CD4-positive, alpha-beta T cell treated with Interleukin-6 for 4 hours (primary cell): ENCODE data around the gene FTSJ1.
A peak's percentile ranks its signal among the peaks of the same experiment; 100 is the strongest.
"Not testable (repeated sequence)": the region's sequence is repeated elsewhere in the genome, so short reads cannot be mapped to it uniquely, and the experiment has no call there.

Experiments used
- DNase-seq: peaks from one replicate; pipeline ENCODE4 v3.0.0-alpha.2; 2020; ENCODE audit warnings: mixed read lengths

Gene FTSJ1

GRCh38 chrX:48475774-48476577 lies at the start of gene FTSJ1:
TSS of gene FTSJ1 (plus strand) at chrX:48476199. CDS start at chrX:48478048, 1,849 bp downstream.
- peak; percentile 90 for DNase-seq

DNA sequence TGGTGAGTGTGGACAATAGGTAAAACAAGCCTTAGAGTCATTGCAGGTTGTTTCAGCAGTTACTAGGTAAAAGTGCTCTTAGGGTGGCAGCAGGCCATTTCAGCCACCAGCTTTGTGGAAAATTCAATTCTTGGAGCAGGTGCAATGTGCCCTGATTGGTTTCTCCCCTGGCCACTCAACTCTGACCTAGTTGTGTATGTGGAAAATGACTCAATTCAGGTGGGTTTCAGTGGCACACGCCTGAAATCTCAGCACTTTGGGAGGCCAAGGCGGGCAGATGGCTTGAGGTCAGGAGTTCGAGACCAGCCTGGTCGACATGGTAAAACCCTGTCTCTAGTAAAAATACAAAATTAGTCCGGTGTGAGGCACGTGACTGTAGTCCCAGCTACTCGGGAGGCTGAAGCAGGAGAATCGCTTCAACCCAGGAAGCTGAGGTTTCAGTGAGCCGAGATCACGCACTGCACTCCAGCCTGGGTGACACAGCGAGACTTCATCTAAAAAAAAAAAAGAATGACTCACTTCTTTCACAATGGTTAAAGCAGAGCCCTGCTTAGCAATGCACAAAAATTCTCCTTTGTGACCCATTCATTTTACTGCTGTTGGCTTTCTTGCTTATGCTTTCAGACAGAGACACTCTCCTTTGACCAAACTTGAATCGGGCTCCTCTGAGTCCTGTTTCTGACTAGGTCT lies 48.8 kb upstream of the FTSJ1 start:
- not testable (repeated sequence) for DNase-seq

DNA sequence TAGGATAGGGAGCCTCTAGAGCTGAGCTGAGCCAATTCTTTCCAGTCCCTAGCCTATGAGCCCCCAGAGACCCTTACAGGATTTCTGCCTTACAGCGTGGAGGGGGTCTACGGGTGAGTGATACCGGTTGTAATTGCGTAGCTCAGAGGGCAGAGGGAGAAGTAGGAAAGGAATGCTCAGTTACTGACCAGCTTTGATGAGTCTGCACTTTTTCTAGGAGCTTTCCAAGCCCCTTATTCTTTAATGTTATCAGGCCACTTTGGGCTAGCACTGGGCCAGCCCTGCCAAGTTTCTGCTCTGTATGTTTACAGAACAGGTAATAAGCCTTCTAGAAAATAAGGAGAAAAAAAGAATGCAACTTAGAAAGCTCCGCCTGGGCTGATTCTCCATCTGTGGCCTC lies 46.4 kb upstream of the FTSJ1 start:
- not testable (repeated sequence) for DNase-seq

GRCh38 chrX:48430166-48430565 lies 45.8 kb upstream of the FTSJ1 start:
- not testable (repeated sequence) for DNase-seq

DNA sequence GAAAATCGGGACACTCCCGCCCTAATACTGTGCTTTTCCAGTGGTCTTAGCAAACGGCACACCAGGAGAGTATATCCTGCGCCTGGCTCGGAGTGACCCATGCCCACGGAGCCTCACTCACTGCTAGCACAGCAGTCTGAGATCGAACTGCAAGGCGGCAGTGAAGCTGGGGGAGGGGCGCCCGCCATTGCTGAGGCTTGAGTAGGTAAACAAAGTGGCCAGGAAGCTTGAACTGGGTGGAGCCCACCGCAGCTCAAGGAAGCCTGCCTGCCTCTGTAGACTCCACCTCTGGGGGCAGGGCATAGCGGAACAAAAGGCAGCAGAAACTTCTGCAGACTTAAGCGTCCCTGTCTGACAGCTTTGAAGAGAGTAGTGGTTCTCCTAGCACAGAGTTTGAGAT lies 42.3 kb upstream of the FTSJ1 start:
- DNase-seq = not testable (repeated sequence)

DNA sequence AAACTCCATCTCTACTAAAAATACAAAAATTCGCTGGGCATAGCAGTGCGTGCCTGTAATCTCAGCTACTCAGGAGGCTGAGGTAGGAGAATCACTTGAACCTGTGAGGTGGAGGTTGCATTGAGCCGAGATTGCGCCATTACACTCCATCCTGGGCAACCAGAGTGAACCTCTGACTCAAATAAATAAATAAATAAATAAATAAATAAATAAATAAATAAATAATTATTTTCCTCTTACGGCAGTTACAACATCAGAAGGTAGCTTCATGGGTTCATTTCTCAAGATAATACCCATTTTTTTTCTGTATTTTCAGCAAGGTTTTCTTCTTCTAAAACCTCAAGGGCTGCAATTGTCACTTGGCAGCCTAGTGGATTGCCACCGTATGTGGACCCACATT lies 28.8 kb upstream of the FTSJ1 start:
- not testable (repeated sequence) for DNase-seq

- DNase-seq = no peak
Measured at GRCh38 chrX:48450076-48450475, 25.9 kb upstream of the FTSJ1 start.

DNA sequence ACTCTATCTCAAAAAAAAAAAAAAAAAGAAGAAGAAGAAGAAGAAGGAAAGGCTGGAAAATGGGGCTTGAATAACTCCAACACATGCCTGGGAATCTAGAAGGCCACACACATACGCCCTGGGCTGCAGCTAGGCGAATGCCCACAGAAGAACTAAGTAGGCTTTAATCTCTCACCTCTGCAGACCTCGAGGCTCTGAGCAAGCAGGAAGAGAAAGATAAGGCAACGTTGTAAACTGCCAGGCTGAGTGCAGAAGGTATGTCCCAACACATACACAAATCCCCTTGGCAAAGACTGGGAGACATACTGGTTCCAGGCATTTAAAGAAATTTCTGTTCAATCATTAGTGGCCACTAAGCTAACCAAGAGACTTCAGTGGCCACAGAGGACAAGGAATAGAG lies 24.3 kb upstream of the FTSJ1 start:
- DNase-seq = no peak

DNA sequence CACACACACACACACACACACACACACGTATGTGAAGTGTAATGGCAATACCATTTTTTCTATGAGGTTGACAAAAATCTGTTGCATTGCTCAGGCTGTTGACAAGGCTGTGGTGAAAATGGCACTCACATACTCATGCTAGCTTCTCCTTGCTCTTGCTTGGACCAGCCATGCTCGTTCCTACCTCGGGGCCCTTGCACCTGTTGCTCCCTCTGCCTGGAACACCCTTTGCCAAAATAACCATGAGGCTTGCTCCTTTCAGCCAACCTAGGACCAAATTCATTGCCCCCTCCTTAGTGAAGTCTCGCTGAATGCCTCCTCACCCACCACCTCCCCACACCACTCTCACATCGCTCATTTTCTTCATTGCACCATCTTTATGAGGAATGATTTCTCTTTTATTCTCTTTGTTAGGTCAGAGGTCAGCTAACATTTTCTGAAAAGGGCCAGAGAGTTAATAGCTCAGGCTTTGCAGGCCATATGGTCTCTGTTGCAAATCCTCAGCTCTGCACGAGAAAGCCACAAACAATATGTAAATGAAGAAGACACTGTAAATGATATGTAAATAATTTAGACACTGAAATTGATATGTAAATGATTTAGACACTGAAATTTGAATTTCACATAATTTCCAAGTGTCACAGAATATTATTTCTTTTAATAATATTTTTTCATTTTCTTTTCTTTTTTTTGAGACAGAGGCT lies 19.2 kb upstream of the FTSJ1 start:
- DNase-seq = no peak

- DNase-seq = no peak
Measured at GRCh38 chrX:48458711-48459110, 17.3 kb upstream of the FTSJ1 start.

DNA sequence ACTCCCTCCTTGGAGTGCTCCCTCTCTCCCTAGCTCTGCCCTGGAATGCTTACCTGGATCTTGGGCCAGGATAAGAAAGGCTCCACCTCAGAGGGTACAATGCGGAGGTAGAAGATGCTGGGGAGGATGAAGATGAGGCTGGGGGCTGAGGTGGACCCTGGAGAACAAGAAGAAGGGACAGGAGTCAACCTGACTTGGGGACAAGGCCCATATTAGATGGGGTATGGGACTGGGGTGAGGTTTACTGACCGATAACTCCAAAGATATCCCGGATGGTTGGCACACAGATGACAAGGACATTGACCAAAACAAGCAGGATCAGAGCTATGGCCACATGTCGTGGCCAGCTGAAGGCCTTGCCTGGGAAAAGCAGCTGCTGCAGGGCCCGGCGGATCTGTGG lies 16.5 kb upstream of the FTSJ1 start:
- DNase-seq = no peak

DNA sequence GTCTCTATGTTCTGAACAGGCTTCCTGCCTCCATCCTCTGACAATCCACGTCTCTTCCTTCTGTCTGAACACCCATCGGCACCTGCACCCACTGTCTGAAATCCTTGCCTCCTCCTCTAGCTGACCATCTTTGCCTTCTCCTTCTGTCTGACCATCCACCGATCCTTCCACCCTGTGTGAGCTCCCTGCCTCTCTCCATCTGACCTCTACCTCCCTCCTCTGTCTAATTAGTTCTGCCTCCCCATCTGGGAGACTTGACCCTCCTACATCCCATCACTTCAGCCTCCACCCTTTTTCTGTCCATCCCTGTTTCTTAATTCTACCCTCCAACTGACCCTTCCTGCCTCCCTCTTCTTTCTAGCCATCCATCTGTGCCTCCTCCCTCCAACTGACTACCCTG lies 16.0 kb upstream of the FTSJ1 start:
- DNase-seq = no peak

DNA sequence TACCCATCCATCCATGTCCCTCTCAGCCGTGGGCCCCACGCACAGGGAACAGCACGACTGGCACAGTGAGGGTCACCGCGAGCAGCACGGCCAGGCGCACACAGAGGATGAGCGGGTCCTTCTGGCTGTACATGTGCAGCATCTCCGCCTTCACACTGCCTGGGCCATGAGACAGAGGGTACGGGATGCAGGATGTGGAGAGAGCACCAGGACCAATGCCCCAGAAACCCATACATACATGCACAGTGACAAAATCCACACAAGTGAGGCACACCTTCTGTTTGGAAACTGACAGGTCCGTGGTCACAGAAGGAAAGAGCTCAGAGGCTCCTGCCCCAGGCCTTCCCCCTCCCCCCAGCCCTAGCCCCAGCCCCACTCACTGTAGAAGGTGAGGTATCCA lies 15.4 kb upstream of the FTSJ1 start:
- no peak for DNase-seq

DNA sequence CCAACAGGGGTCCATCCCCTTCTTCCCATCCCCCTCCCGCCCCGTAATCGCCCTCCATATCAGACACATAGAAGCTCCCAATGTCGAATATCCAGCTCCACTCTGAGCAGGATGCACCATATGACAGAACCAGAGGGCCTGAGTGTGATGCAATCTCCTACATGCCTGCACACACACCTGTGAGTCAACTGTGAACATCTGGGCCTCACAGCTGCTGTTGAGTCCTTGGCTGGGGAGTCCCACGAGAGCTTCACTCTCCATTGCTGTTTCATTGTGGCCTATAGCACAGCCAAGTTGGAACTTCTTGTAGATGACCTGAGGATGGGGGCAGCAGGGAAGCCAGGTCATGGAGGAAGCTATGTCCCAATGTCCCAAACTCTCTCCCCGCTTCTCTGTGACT lies 14.2 kb upstream of the FTSJ1 start:
- no peak for DNase-seq

GRCh38 chrX:48465336-48465933 lies 10.6 kb upstream of the FTSJ1 start:
- DNase-seq = no peak

DNA sequence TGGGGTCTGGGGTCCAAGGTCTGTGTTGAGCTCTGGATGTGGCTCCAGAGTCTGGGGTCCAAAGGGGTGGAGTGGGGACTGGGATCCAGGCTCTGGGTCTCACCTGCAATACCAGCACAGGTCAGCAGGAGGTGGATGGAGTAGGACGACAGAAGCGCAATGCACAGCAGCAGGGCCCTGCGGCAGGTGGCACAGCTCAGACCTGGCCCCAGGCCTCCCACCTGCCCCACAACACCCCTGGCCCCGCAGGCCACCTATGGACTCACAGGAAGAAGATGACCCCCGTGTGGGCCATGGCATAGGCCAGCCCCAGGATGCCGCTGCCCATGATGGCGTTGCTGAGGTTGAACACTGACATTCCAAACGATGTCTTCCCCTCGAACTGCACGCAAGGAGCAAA lies 9.3 kb upstream of the FTSJ1 start:
- DNase-seq = peak; percentile 18

DNA sequence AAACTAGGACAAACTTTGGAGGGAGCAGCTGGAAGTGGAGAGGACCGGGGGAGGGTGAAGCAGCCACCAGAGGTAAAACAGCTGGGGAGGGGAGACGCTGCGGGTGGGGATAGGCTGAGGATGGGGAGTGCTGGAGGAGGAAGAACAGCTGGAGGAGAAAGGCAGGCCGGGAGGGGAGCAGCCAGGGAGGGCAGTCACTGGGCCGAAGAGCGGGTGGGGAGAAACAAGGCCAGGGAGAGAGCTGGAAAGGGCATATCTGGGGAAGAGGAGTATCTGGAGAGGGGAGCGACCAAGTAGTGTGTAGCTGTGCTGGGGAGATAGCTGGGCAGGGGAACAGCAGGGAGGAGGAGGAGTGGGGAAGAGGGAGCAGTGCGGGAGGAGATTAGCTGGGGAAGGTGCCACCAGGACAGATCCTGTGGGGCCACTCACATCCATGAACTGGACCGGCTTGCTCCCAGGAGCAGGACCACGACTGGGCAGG lies 8.7 kb upstream of the FTSJ1 start:
- no peak for DNase-seq

GRCh38 chrX:48468247-48468671 lies 7.7 kb upstream of the FTSJ1 start:
- peak; percentile 50 for DNase-seq

- peak; percentile 69 for DNase-seq
Measured at GRCh38 chrX:48468693-48469691, 7.0 kb upstream of the FTSJ1 start.

DNA sequence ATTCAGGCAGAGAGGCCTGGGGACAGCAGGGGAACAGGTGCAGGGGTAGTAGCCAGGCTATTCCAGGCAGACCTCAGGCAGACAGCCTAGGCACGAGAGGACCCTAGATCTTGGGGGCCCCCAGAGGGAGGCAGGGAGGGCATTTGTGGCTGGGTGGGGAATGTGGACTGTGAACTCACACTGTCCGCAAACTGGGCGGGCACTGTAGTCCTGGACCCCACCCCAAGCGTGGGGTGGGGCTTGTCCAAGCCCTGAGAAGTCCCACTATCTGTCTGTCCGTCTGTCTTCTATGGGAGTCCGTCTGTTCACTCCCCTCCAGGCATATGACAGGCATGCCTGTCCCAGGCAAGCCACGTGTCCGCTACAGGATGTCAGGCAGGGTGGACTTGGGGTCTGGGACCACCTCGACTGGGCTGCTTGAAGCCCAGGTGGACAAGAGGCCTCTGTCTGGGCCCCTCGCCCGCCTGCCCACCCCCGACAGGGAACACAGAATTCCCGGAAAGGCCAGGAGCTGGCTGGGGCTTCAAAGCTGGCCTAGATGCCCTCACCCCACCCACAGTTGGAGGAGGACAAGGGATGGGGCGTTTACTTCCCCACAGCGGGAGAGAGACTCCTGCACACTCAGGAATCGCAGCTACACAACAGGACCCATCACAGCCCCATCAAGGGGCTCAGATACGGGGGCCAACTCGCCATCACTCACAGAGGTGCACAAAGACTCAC lies 5.7 kb upstream of the FTSJ1 start, which contains the start of gene SLC38A5:
SLC38A5 (minus strand) TSS at position 151 of the 723 bp plus-strand sequence. CDS start 2,336 bp downstream, outside the sequence.
- DNase-seq = no peak

GRCh38 chrX:48470833-48471118 lies 5.2 kb upstream of the FTSJ1 start:
- no peak for DNase-seq
